ENCODE results near the gene CCDC87.

DNA sequence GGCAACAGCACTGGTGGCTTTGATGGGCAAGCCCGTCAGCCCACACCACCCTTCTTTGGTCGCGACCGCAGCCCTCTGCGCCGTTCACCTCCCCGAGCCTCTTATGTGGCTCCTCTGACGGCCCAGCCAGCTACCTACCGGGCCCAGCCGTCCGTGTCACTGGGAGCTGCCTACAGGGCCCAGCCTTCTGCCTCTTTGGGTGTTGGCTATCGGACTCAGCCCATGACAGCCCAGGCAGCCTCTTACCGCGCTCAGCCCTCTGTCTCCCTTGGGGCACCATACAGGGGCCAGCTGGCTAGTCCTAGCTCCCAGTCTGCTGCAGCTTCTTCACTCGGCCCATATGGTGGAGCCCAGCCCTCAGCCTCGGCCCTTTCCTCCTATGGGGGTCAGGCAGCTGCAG, 31.6 kb upstream of the CCDC87 start:
- TF ChIP-seq, protein P1, sequence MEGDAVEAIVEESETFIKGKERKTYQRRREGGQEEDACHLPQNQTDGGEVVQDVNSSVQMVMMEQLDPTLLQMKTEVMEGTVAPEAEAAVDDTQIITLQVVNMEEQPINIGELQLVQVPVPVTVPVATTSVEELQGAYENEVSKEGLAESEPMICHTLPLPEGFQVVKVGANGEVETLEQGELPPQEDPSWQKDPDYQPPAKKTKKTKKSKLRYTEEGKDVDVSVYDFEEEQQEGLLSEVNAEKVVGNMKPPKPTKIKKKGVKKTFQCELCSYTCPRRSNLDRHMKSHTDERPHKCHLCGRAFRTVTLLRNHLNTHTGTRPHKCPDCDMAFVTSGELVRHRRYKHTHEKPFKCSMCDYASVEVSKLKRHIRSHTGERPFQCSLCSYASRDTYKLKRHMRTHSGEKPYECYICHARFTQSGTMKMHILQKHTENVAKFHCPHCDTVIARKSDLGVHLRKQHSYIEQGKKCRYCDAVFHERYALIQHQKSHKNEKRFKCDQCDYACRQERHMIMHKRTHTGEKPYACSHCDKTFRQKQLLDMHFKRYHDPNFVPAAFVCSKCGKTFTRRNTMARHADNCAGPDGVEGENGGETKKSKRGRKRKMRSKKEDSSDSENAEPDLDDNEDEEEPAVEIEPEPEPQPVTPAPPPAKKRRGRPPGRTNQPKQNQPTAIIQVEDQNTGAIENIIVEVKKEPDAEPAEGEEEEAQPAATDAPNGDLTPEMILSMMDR (IDR thresholded peaks at IDR 0.05) = no peak
- no peak for TF ChIP-seq POLR2A (IDR thresholded peaks at IDR 0.05)
- TF ChIP-seq EP300 (IDR thresholded peaks at IDR 0.05) = no peak

All from ovary (tissue), 3 donors.